GM12801 (cell line): ENCODE data around the gene S100A9.

ENCODE experiments used
- TF ChIP-seq, protein P1 (sequence below): IDR thresholded peaks from one replicate; pipeline ENCODE4 v1.5.1; 2011; ENCODE audit warnings: control low read depth; ENCODE audit not compliant: insufficient read length; ENCODE audit errors: extremely low read depth

Gene S100A9

DNA sequence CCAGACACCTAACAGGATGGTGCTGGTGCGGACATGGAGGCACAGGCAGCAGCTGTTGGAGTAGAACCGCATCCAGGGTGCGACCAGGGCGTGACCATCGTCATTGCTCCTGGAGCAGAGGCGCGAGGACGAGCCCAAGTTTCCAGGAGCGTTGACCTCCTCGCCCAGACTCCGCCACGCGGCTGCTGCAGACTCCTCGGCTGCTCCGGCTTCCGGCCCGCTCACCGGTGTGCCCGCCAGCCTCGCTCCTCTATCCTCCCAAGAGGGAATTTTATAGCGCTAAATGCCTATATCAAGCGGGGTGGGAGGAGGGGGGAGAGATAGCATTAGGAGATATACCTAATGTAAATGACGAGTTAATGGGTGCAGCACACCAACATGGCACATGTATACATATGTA is 23.1 kb downstream of the S100A9 start:
- TF ChIP-seq, protein P1, sequence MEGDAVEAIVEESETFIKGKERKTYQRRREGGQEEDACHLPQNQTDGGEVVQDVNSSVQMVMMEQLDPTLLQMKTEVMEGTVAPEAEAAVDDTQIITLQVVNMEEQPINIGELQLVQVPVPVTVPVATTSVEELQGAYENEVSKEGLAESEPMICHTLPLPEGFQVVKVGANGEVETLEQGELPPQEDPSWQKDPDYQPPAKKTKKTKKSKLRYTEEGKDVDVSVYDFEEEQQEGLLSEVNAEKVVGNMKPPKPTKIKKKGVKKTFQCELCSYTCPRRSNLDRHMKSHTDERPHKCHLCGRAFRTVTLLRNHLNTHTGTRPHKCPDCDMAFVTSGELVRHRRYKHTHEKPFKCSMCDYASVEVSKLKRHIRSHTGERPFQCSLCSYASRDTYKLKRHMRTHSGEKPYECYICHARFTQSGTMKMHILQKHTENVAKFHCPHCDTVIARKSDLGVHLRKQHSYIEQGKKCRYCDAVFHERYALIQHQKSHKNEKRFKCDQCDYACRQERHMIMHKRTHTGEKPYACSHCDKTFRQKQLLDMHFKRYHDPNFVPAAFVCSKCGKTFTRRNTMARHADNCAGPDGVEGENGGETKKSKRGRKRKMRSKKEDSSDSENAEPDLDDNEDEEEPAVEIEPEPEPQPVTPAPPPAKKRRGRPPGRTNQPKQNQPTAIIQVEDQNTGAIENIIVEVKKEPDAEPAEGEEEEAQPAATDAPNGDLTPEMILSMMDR = no peak

DNA sequence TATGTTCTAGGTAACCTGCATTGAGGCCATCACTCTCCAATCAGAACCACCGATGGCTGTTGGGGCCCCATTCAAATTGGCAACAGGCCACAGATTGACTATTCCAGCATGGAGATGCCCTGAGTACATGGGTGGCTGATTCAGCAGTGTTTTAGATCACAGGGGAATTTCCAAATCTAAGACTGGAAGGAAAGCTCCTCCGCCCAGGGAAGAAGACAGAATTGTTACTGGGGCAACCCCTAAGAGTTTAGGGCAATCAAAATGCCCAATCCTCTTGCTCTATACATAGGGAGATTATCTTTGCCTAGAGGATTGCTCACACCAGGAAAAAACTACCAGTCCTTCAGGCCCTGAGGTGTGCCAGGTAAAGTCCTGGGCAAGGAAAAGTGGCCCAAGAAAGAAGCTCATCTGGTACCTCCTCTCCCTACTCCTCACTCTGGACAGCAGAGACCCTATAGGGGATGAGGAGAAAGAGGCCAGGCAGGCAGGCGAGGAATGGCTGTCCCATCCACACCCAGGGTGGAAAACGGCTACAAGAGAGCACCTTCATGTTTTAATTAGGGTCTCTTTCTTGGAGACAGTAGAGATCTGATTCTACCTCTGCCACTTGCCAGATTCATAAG is 27.4 kb downstream of the S100A9 start:
- TF ChIP-seq, protein P1 = no peak

- TF ChIP-seq, protein P1 = no peak
Observed at GRCh38 chr1:153386500-153386901, 28.8 kb downstream of the S100A9 start.

- TF ChIP-seq, protein P1 = no peak
Observed at GRCh38 chr1:153387001-153387400, 29.3 kb downstream of the S100A9 start.

- TF ChIP-seq, protein P1 = no peak
Observed at GRCh38 chr1:153387785-153388184, 30.1 kb downstream of the S100A9 start.

DNA sequence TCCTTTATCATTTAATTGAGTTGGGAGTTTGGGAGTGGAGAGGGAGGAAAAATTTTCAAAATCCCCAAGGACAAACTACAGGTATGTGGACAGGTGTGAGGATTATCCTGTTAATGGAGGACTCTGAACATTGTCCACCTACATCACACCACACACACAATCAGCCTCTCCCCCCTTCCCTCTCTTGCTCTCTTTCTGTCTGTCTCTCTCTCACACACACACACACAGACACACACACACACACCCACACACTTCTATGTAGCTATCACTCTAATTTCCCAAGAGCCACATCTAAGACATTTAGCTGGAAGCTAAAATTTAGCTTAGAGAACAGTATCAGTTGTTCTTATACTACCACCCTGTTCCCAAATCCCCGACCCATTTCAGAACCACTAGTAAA is 31.7 kb downstream of the S100A9 start:
- TF ChIP-seq, protein P1 = no peak

- TF ChIP-seq, protein P1 = no peak
Observed at GRCh38 chr1:153389973-153390879, 32.6 kb downstream of the S100A9 start.
